HG03060 (cell line): ENCODE results near the gene CANT1.

Experiments used
- ATAC-seq: cut with Tn5 transposase; IDR thresholded peaks from one replicate; pipeline ENCODE4 v1.9.1; 2021; ENCODE audit warnings: low read depth, moderate number of reproducible peaks; ENCODE audit not compliant: unreplicated experiment

Gene CANT1

GRCh38 chr17:78981010-78981888 is 28.3 kb downstream of the CANT1 start:
- no peak for ATAC-seq

DNA sequence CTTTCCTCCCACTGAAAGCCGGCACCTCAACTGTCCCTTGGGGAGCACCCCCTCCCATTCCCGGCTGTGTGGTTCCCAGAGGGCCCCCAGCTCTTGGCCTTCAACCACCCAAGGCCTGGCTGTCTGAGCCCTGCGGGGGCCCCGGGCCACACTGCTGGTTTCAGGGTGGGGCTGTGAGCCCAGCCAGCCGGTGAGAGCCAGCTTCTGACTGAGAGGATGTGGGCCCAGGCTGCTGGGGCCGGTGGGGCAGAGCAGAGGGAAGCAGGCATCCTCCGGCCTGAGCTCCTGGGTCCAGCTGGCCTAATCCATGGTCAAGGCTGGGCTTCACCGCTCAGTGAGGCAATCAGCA is 29.0 kb downstream of the CANT1 start:
- no peak for ATAC-seq

- ATAC-seq: no peak
Measured at GRCh38 chr17:78979780-78980623, 29.6 kb downstream of the CANT1 start, which contains the start of gene LGALS3BP. Gene LGALS3BP (minus strand): TSS chr17:78979923. CDS start chr17:78977191, 2,732 bp downstream.

- no peak for ATAC-seq
Measured at GRCh38 chr17:78977997-78978973, 31.3 kb downstream of the CANT1 start.

- no peak for ATAC-seq
Measured at GRCh38 chr17:78977681-78977943, 32.0 kb downstream of the CANT1 start.

GRCh38 chr17:78976907-78977680 is 32.5 kb downstream of the CANT1 start:
- no peak for ATAC-seq

GRCh38 chr17:78974635-78975591 is 34.7 kb downstream of the CANT1 start:
- no peak for ATAC-seq

DNA sequence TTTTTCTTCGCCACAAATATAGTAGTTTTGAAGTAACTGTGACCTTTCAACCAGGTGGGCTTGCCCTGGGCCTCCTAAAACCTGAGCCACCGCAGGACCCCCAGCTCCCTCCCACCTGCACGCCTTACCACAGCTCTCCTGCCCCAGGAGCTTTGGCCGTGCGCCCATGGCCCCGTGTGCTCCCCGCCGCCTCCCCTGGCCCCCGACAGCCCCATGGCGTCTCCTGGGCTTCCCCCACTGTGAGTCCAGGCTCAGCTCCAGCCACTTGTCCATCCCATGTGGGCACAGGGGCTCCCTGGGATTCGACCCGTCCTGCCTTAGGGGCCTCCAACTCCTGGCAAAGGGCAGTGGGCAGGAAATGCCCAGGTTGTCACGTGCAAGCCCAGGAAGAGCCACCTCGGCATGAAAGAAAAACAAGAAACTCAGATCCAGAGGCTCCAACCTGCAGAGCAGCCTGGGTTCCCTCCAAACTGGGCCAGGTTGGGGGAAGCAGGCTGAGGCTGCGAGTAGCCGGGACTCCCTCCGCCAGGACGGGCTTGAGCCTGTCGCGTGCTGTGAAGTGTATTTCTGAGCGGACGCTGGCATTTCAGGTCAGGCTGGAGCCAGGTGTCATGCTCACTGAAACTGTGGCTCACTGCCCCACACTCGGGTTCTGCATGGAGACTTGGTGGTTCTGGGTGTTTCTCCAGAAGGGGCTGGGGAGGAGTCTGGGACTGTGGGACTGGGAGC is 35.6 kb downstream of the CANT1 start:
- ATAC-seq: no peak

DNA sequence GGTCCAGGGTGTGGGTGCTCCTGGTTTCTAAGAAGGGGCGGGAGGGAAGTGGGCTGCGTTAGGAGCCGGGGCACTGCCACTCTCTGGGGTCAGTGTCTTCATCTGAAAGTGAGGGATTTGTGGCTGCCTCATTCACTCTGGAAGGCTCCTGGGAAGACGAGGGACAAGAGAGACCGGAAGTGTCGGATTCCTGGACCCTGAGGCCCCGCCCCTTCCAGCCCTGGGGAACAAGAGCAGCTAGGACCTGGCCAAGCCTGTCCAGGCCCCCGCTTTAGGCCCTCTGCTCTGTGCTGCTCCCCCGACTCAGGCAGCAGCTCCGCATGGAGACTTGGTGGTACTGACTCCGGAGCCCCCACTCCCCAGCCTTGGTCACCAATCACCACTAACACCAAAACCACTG is 36.4 kb downstream of the CANT1 start:
- no peak for ATAC-seq

DNA sequence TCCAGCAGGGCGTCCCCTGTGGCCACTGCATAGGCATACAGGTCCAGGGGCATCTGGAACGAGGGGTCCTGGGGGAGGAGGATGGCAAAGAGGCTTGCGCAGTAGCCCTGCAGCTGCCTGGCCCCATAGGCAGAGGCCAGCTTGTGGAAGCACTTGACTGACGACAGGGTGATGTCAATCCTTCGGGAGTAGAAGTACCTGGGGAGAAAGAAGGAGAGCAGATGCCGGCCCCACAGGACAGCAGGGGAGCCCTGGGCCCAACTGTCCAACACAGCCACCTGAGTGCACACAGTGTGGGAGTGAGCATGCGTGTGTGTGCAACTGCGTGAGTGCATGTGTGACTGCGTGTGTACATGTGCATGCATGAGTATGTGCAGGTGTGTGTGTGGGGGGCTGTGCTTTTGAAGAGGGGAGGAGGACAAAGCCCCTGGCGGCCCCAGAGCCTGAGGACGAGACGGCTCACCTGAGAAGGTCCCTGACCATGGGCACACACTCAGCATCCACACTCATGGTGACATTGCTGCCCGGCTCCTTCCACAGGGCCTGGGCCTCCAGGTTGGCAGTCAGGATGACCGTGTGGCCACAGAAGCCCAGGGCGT is 37.0 kb downstream of the CANT1 start:
- no peak for ATAC-seq

DNA sequence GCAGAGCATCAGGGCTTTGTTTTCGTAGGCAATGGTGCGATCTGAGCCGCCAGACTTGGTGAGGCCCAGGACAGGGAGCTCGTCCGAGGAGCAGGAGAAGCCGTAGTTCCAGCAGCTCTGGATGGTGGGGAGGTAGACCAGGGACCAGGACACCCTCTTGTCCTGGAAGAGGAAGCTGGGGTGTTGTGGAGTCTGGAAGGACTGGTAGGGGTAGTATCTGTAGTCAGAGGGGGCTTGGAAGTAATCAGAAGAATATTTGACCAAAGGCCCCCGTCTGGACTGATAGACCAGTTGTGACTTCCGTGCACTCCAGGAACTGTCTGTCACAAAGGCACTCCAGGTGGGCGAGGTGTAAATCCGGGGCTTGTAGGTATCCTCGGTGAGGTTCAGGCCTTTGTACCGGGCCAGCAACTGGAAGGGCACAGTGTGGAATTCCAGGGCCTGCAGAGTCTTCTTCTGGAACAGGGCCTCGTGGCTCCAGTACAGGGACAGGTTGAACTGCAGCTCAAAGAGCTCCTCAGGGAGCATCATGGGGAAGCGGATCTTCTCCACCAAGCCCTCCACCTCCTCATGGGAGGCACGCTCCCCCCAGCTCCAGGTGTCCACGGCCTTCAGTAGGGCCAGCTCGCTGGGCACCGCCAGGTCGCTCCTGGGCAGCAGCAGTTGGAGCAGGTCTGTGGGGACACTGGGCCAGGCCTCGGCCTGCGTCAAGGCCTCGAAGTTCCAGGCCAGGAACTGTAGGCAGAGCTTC is 37.6 kb downstream of the CANT1 start:
- ATAC-seq: no peak

- ATAC-seq: no peak
Measured at GRCh38 chr17:78970834-78971755, 38.5 kb downstream of the CANT1 start.

DNA sequence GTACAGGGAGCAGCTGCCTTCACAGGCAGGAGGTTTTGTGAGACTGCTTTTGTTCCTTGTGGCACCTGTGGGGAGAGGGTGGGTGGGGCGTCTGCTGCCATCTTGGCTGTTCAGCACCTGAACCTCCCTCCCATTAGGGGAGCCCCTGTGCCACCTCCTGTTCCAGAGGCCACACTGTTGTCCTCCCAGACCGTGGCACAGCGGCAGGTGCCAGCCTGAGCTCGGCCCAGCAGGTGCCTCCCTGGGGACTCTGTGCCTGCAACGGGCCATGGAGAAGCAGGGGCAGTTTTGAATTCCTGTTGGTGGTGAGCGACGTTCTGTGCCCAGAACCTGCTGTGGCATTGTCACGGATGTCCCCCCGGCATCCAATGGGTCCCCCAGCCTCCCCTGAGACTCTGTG is 39.7 kb downstream of the CANT1 start:
- ATAC-seq: no peak

- no peak for ATAC-seq
Measured at GRCh38 chr17:78967782-78968362, 41.7 kb downstream of the CANT1 start.

DNA sequence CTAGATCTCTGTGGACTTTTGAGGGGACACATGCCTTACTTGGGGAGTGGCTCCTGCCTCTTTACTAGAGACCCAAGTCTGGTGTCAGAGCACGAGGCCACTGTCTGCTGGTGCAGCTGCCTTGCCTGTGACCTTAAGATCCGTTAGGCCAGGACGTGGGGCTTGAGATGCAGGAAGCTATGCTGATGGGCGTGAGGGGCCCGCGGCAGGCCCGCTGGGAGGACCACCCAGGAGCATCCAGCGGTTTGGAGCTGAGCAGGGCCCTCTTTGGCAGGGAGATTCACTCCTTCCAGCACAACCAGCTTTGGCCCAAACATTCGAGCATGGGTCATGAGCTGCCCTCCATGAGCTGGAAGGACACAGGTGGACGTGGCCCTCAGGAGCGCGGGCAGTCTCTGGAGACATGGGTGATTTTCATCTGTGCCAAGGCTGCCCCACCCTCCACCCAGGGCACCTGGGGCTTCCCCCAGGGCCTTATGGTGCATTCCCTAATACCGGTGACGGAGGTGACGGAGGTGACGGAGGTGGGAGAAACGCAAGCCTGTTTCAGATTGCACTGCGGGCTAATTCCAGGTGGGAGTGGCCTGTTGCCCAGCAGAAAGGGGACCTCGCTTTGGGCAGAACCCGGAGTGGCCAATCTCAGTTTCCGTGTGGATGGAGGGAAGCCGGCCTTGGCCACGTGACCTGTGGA is 42.5 kb downstream of the CANT1 start:
- ATAC-seq: no peak
